K562 (cell line): Measurements from ENCODE around the gene POMT1. TPM values are rescaled to one million over a fixed set of nuclear protein-coding genes. Genes with fewer than 3 reads are reported as not detected.
A peak's percentile ranks its signal among the peaks of the same experiment; 100 is the strongest.

ENCODE experiments used
- ATAC-seq: fragments of 200-7000 bp; cut with Tn5 transposase; 3 replicates; pipeline ENCODE4 v1.9.1; 2020; ENCODE audit warnings: moderate library complexity
- BruUV-seq: library from RNA; stranded (reverse); fragments of 400-500 nt; replicated peaks from 2 replicates; lab custom pipeline; 2021; lab: Mats Ljungman, UMichigan
- CTCF ChIA-PET: fragments of 300-600 bp; formaldehyde crosslinking; extraction: SDS; loops from one replicate; lab custom pipeline; 2021; ENCODE audit warnings: low intra/inter-chr PET ratio; lab: Yijun Ruan, JAX
- POLR2A ChIA-PET: fragments of 300-600, 350-650 bp; sonication (Branson Sonifier 250); formaldehyde crosslinking; extraction: SDS; loops from one replicate; lab custom pipeline; 2021; ENCODE audit warnings: antibody characterized with exemption, inconsistent platforms; lab: Yijun Ruan, JAX
- DNase-seq, 4 experiments: peaks; one replicate each; pipeline versions ENCODE4 v3.0.0 to v3.0.0-alpha.2; 2011 to 2018; ENCODE audit warnings: low spot score in 3 of 4, mixed read lengths in 3 of 4; ENCODE audit errors: extremely low read depth in 1 of 4
- FAIRE-seq: peaks from 2 replicates; lab custom pipeline; 2011; peaks lifted over from hg19 to GRCh38; lab: Jason Lieb, UNC
- H2AFZ ChIP-seq: 2 replicates; pipeline ENCODE4 v1.6.0; 2011; ENCODE audit warnings: low read depth, low read length, control low read depth, inconsistent platforms
- H3K27ac ChIP-seq: fragments of 200-600 bp; 3 replicates; pipeline ENCODE4 v1.8.0; 2011; ENCODE audit warnings: low read depth, mild to moderate bottlenecking, control low read depth, inconsistent platforms, low read length, moderate library complexity, mixed read lengths; ENCODE audit errors: extremely low read depth
- H3K27me3 ChIP-seq, 2 experiments: fragments of 300-600 bp in 1 of 2; 2 replicates in 1 of 2; 3 replicates in 1 of 2; pipeline versions ENCODE4 v1.6.0 to v1.8.0; 2011; ENCODE audit warnings: inconsistent platforms in 2 of 2, low read length in 2 of 2, mild to moderate bottlenecking in 1 of 2, mixed read lengths in 1 of 2, moderate library complexity in 1 of 2; ENCODE audit not compliant: control insufficient read depth in 2 of 2, insufficient read depth in 2 of 2
- H3K36me3 ChIP-seq: fragments of 300-600 bp; 3 replicates; pipeline ENCODE4 v1.8.0; 2011; ENCODE audit warnings: mild to moderate bottlenecking, low read length, inconsistent platforms; ENCODE audit not compliant: control insufficient read depth, insufficient read depth
- H3K4me1 ChIP-seq, 2 experiments: fragments of 200-600 bp in 1 of 2; replicated peaks in 1 of 2; 2 replicates in 1 of 2; 3 replicates in 1 of 2; pipeline versions ENCODE4 v1.5.1 to v1.8.0; 2011; ENCODE audit warnings: inconsistent platforms in 2 of 2, low read length in 2 of 2, mild to moderate bottlenecking in 1 of 2, mixed read lengths in 1 of 2, moderate library complexity in 1 of 2; ENCODE audit not compliant: control insufficient read depth in 2 of 2, insufficient read depth in 2 of 2
- H3K4me2 ChIP-seq: 2 replicates; pipeline ENCODE4 v1.6.1; 2011; ENCODE audit warnings: low read length, control low read depth, inconsistent platforms, mixed read lengths; ENCODE audit not compliant: insufficient read depth
- H3K4me3 ChIP-seq: fragments of 200-600 bp; sonication (generic), shearing (Covaris generic); 2 replicates; pipeline ENCODE4 v1.5.1; 2016; ENCODE audit warnings: control low read depth, inconsistent platforms
- H3K79me2 ChIP-seq: fragments of 200-600 bp; 3 replicates; pipeline ENCODE4 v1.8.0; 2011; ENCODE audit warnings: low read length, inconsistent platforms; ENCODE audit not compliant: control insufficient read depth, insufficient read depth
- H3K9ac ChIP-seq, 2 experiments: 2 replicates each; pipeline versions ENCODE4 v1.6.0 to v1.6.1; 2011; ENCODE audit warnings: low read depth in 2 of 2, low read length in 2 of 2, control low read depth in 1 of 2, inconsistent platforms in 1 of 2, mild to moderate bottlenecking in 1 of 2, mixed read lengths in 1 of 2; ENCODE audit not compliant: insufficient read depth in 1 of 2
- H3K9me1 ChIP-seq: one replicate; pipeline ENCODE4 v1.6.0; 2011; ENCODE audit warnings: inconsistent platforms, mild to moderate bottlenecking, low read length, moderate library complexity; ENCODE audit not compliant: control insufficient read depth, insufficient read depth
- H3K9me3 ChIP-seq: replicated peaks from 2 replicates; pipeline ENCODE4 v1.5.1; 2011; ENCODE audit warnings: low read depth, low read length, inconsistent platforms; ENCODE audit not compliant: control insufficient read depth, insufficient read depth
- H4K20me1 ChIP-seq: replicated peaks from 2 replicates; pipeline ENCODE4 v1.6.1; 2011; ENCODE audit warnings: low read length, inconsistent platforms, mixed read lengths; ENCODE audit not compliant: control insufficient read depth, insufficient read depth
- CBX8 ChIP-seq: fragments of 200-600 bp; sonication (generic); IDR thresholded peaks from 2 replicates; pipeline ENCODE4 v1.6.1; 2012; ENCODE audit warnings: borderline replicate concordance, mixed run types, low read depth, mild to moderate bottlenecking, moderate library complexity, mixed read lengths, low read length, control low read depth, inconsistent platforms; ENCODE audit not compliant: poor library complexity, severe bottlenecking; ENCODE audit errors: extremely low read depth
- RBM22 ChIP-seq: fragments of 200-400 bp; formaldehyde crosslinking; IDR thresholded peaks from 2 replicates; pipeline ENCODE4 v1.6.1; 2018; ENCODE audit warnings: low read length, low read depth; ENCODE audit not compliant: poor library complexity, severe bottlenecking
- ZNF592 ChIP-seq: fragments of 450-650 bp; IDR thresholded peaks from 2 replicates; pipeline ENCODE4 v1.6.1; 2017; ENCODE audit warnings: antibody characterized with exemption, mild to moderate bottlenecking
- WGBS: fragments of 100-300 bp; shearing (Covaris generic); methylation state at CpG from one replicate; pipeline ENCODE4 v1.1.6; 2016; ENCODE audit warnings: low coverage, mixed read lengths; ENCODE audit not compliant: insufficient coverage; ENCODE audit errors: missing lambda C conversion rate; 5-methylcytosine and 5-hydroxymethylcytosine counted together
- in situ Hi-C: fragments of 300-500 bp; cut with MboI; formaldehyde crosslinking; loops from 4 replicates; pipeline ENCODE4 v1.15.0; 2018; ENCODE audit warnings: inconsistent platforms, mixed read lengths
- intact Hi-C: fragments of 100-400 bp; cut with micrococcal nuclease; formaldehyde crosslinking; loops from 2 replicates; pipeline ENCODE4 v1.14.2; 2022
- polyA plus RNA-seq, 8 experiments: library from polyadenylated mRNA; depleted of rRNA in 4 of 8; stranded (reverse) in 5 of 8; unstranded in 3 of 8; fragments of >200 nt; fragmentation: Nextera tagmentation in 2 of 8; fragmentation: Illumina TruSeq in 1 of 8; extraction: Ambion mirVana in 2 of 8; extraction: Trizol in 1 of 8; gene quantifications; 2 replicates each; pipeline versions ENCODE4 v1.2.1 to v1.2.3, GENCODE V29; 2011 to 2014; ENCODE audit warnings: inconsistent platforms in 1 of 8, missing spikeins in 1 of 8
- total RNA-seq, 7 experiments: library from RNA; depleted of rRNA in 6 of 7; stranded (reverse); fragments of >200 nt in 6 of 7; fragmentation: Illumina TruSeq in 2 of 7; extraction: Trizol in 2 of 7; gene quantifications; 2 replicates each; pipeline versions ENCODE4 v1.2.1 to v1.2.3, GENCODE V29; 2011 to 2021; ENCODE audit warnings: low replicate concordance in 1 of 7

POMT1 gene
- total and polyA plus RNA-seq, 9 of the 15 experiments (the other 6 are each of a cell fraction or from before 2014, with no cell fraction given): 1.8 to 23.5 (median 14.6) TPM

DNA sequence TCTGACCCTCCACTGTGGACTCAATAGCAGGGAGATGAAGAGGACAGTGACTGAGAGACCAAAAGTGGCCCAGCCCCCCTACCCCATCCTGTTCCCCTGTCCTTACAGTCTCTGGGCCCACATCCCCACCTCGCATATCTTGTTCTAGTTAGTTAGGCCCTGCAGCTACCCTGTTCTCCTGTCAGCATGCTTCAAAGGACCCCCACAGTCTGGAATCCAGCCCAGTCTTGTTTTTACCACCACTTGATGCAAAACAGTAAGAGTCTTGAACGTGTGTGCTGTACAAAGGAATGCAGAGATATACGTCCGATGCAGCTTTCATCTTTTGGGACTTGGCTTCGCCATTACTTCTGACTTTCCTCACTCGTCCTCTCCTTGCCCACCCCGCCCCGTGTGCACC, 12.2 kb upstream of the POMT1 start (continued):
- no peak for TF ChIP-seq ZNF592
- TF ChIP-seq, all 486 proteins: peak for 0

- CTCF ChIA-PET: no interaction called here
- no peaks in the 10 kb centered on the region for H3K4me1 ChIP-seq
- WGBS: 96% methylated on average over 18 of the region's 20 CpGs
- no peak for FAIRE-seq
- H3K9me3 ChIP-seq: no peaks in the 10 kb centered on the region
- no peak overlapping the region for H3K4me2 ChIP-seq
- no peaks in the 10 kb centered on the region for H3K79me2 ChIP-seq
- no peak overlapping the region for H3K27ac ChIP-seq
- no peak for DNase-seq
- H3K36me3 ChIP-seq: peaks cover 99% of the 10 kb centered on the region
- no peak overlapping the region for H2AFZ ChIP-seq
- no peaks in the 10 kb centered on the region for H3K27me3 ChIP-seq
- in situ Hi-C loops (no loop called here), intact Hi-C loops (no loop called here)
- TF ChIP-seq CBX8 (no peak), RBM22 (peak; percentile 25)
- peaks cover 14% of the 10 kb centered on the region for H4K20me1 ChIP-seq
- no peak for ATAC-seq
- H3K4me3 ChIP-seq: no peak overlapping the region
- H3K9me1 ChIP-seq: peaks cover 4% of the 10 kb centered on the region
- no TSS peak for BruUV-seq
- POLR2A ChIA-PET: interaction anchor here (1.2 to 3.0 kb wide), 2 partner anchors 9 to 12 kb away, joined by 3 to 12 read pairs; no protein-coding TSS in a partner anchor
- no peak overlapping the region for H3K9ac ChIP-seq
Observed at GRCh38 chr9:131491001-131491710, 11.6 kb upstream of the POMT1 start.
